ENCODE data around the gene HECTD3.
"Not testable (repeated sequence)": the region's sequence is repeated elsewhere in the genome, so short reads cannot be mapped to it uniquely, and the experiment has no call there.

HECTD3 gene

GRCh38 chr1:44976252-44976651 lies 34.9 kb downstream of the HECTD3 start:
- CTCF ChIA-PET, result no interaction called here
- TF ChIP-seq SUZ12 (IDR thresholded peaks at IDR 0.05) (no peak), PKNOX1 (IDR thresholded peaks at IDR 0.05) (no peak), FOXA1 (IDR thresholded peaks at IDR 0.05) (no peak), HDGF (IDR thresholded peaks at IDR 0.05; ENCODE audit: borderline replicate concordance) (no peak), NFRKB (IDR thresholded peaks at IDR 0.05) (no peak), FOXM1 (IDR thresholded peaks at IDR 0.05; ENCODE audit: borderline replicate concordance) (no peak), LEF1 (IDR thresholded peaks at IDR 0.05; ENCODE audit: borderline replicate concordance) (no peak), ARNT (IDR thresholded peaks at IDR 0.05) (no peak), CTBP1 (IDR thresholded peaks at IDR 0.05; ENCODE audit: borderline replicate concordance) (no peak), L3MBTL2 (conservative IDR thresholded peaks at IDR 0.05) (no peak), FOXK2 (IDR thresholded peaks at IDR 0.05) (no peak), ZNF384 (IDR thresholded peaks at IDR 0.05) (no peak), ELF4 (IDR thresholded peaks at IDR 0.05) (no peak), BHLHE40 (IDR thresholded peaks at IDR 0.05; ENCODE audit: borderline replicate concordance) (no peak), SP1 (IDR thresholded peaks at IDR 0.05) (no peak), TARDBP (IDR thresholded peaks at IDR 0.05) (no peak)
- POLR2A ChIA-PET, result no interaction called here
- no peak for DNase-seq (ENCODE audit: extremely low spot score)

GRCh38 chr1:44973645-44974044 lies 37.5 kb downstream of the HECTD3 start:
- CTCF ChIA-PET, result no interaction called here
- no peak for DNase-seq (ENCODE audit: extremely low spot score)
- TF ChIP-seq HDGF (IDR thresholded peaks at IDR 0.05; ENCODE audit: borderline replicate concordance), result no peak
- TF ChIP-seq LEF1 (IDR thresholded peaks at IDR 0.05; ENCODE audit: borderline replicate concordance), result no peak
- no peak for TF ChIP-seq ELF4 (IDR thresholded peaks at IDR 0.05)
- TF ChIP-seq SUZ12 (IDR thresholded peaks at IDR 0.05), result no peak
- no peak for TF ChIP-seq FOXM1 (IDR thresholded peaks at IDR 0.05; ENCODE audit: borderline replicate concordance)
- POLR2A ChIA-PET, result no interaction called here

GRCh38 chr1:44970317-44970716 lies 40.8 kb downstream of the HECTD3 start:
- ChIA-PET POLR2A (no interaction called here), CTCF (interaction anchor here (0.5 to 0.6 kb wide), 2 partner anchors 19 to 105 kb away, joined by 3 read pairs; no protein-coding TSS in a partner anchor)
- DNase-seq (ENCODE audit: extremely low spot score), result no peak
- no peak for TF ChIP-seq HDGF (IDR thresholded peaks at IDR 0.05; ENCODE audit: borderline replicate concordance)
- no peak for TF ChIP-seq ARNT (IDR thresholded peaks at IDR 0.05)

GRCh38 chr1:44964396-44964795 lies 46.7 kb downstream of the HECTD3 start:
- CTCF ChIA-PET, result no interaction called here
- POLR2A ChIA-PET, result no interaction called here
- TF ChIP-seq FOXK2 (IDR thresholded peaks at IDR 0.05), result no peak
- TF ChIP-seq HDGF (IDR thresholded peaks at IDR 0.05; ENCODE audit: borderline replicate concordance), result no peak
- no peak for TF ChIP-seq ELF4 (IDR thresholded peaks at IDR 0.05)
- TF ChIP-seq ZNF384 (IDR thresholded peaks at IDR 0.05), result no peak
- no peak for TF ChIP-seq CTBP1 (IDR thresholded peaks at IDR 0.05; ENCODE audit: borderline replicate concordance)
- no peak for TF ChIP-seq SUZ12 (IDR thresholded peaks at IDR 0.05)
- no peak for TF ChIP-seq FOXM1 (IDR thresholded peaks at IDR 0.05; ENCODE audit: borderline replicate concordance)
- TF ChIP-seq LEF1 (IDR thresholded peaks at IDR 0.05; ENCODE audit: borderline replicate concordance), result no peak
- no peak for DNase-seq (ENCODE audit: extremely low spot score)

- POLR2A ChIA-PET, result interaction anchor here (0.6 kb wide), 1 partner anchor 187 kb away, joined by 3 read pairs; the partner anchor contains the start of gene RPS8
- no peak for TF ChIP-seq ARNT (IDR thresholded peaks at IDR 0.05)
- TF ChIP-seq BHLHE40 (IDR thresholded peaks at IDR 0.05; ENCODE audit: borderline replicate concordance), result no peak
- no peak for TF ChIP-seq CTBP1 (IDR thresholded peaks at IDR 0.05; ENCODE audit: borderline replicate concordance)
- TF ChIP-seq PKNOX1 (IDR thresholded peaks at IDR 0.05), result no peak
- TF ChIP-seq NFRKB (IDR thresholded peaks at IDR 0.05), result no peak
- no peak for DNase-seq (ENCODE audit: extremely low spot score)
- CTCF ChIA-PET, result no interaction called here
Observed at GRCh38 chr1:44962729-44963128, 48.4 kb downstream of the HECTD3 start.

GRCh38 chr1:44962022-44962421 lies 49.1 kb downstream of the HECTD3 start:
- POLR2A ChIA-PET; CTCF ChIA-PET; DNase-seq (ENCODE audit: extremely low spot score): not testable (repeated sequence)

- POLR2A ChIA-PET, result interaction anchor here (0.6 to 1.4 kb wide), 2 partner anchors 11 to 12 kb away, joined by 3 to 4 read pairs; no protein-coding TSS in a partner anchor
- DNase-seq (ENCODE audit: extremely low spot score); CTCF ChIA-PET: not testable (repeated sequence)
Observed at GRCh38 chr1:44957566-44957965, 53.6 kb downstream of the HECTD3 start.

GRCh38 chr1:44956077-44956476 lies 55.0 kb downstream of the HECTD3 start:
- DNase-seq (ENCODE audit: extremely low spot score); POLR2A ChIA-PET: not testable (repeated sequence)
- CTCF ChIA-PET, result interaction anchor here (0.7 to 1.1 kb wide), 2 partner anchors 10 to 63 kb away, joined by 3 to 5 read pairs; no protein-coding TSS in a partner anchor

Data from HEK293T (cell line).